AML-193 (cell line): ENCODE data around the gene CD300LD.
"Not testable (repeated sequence)": the region's sequence is repeated elsewhere in the genome, so short reads cannot be mapped to it uniquely, and the experiment has no call there.

Experiments used
- DNase-seq, 2 experiments: peaks; one replicate each; lab custom pipeline; 2025; lab: John Stamatoyannopoulos, UW

The CD300LD gene

GRCh38 chr17:74592087-74592990, at the start of gene CD300LD:
CD300LD (minus strand) TSS chr17:74592283; CDS start chr17:74592202, 81 bp downstream.
- DNase-seq: peak; percentile 33 to 45

GRCh38 chr17:74641224-74641957, 49.3 kb upstream of the CD300LD start:
- peak; percentile 22 to 38 for DNase-seq

- DNase-seq: peak; percentile 75 to 83
Measured at GRCh38 chr17:74639704-74640151, 47.6 kb upstream of the CD300LD start.

GRCh38 chr17:74637926-74638325, 45.8 kb upstream of the CD300LD start:
- no peak for DNase-seq

GRCh38 chr17:74637265-74637664, 45.2 kb upstream of the CD300LD start:
- DNase-seq: no peak

GRCh38 chr17:74636541-74637085, 44.5 kb upstream of the CD300LD start:
- DNase-seq: not testable (repeated sequence)

- no peak for DNase-seq
Measured at GRCh38 chr17:74635418-74635817, 43.3 kb upstream of the CD300LD start.

- no peak for DNase-seq
Measured at GRCh38 chr17:74633326-74633725, 41.2 kb upstream of the CD300LD start.

- DNase-seq: no peak
Measured at GRCh38 chr17:74632617-74633016, 40.5 kb upstream of the CD300LD start.

GRCh38 chr17:74631468-74632450, 39.7 kb upstream of the CD300LD start:
- DNase-seq: peak; percentile 97

- not testable (repeated sequence) for DNase-seq
Measured at GRCh38 chr17:74630251-74630650, 38.2 kb upstream of the CD300LD start.

GRCh38 chr17:74625661-74626060, 33.6 kb upstream of the CD300LD start:
- DNase-seq: no peak

GRCh38 chr17:74624131-74624530, 32.0 kb upstream of the CD300LD start:
- DNase-seq: no peak

GRCh38 chr17:74623693-74624093, 31.6 kb upstream of the CD300LD start, which contains the start of gene CD300E:
CD300E (minus strand) TSS chr17:74623738; CDS start chr17:74623621, 117 bp downstream.
- DNase-seq: no peak

GRCh38 chr17:74619077-74619673, 27.1 kb upstream of the CD300LD start:
- DNase-seq: no peak

GRCh38 chr17:74618451-74618850, 26.4 kb upstream of the CD300LD start:
- DNase-seq: no peak

GRCh38 chr17:74616696-74617095, 24.6 kb upstream of the CD300LD start:
- DNase-seq: no peak

- DNase-seq: no peak
Measured at GRCh38 chr17:74612046-74612445, 20.0 kb upstream of the CD300LD start.

GRCh38 chr17:74610108-74610507, 18.0 kb upstream of the CD300LD start:
- DNase-seq: peak in 1 of 2 experiments; percentile 24

GRCh38 chr17:74608511-74608910, 16.4 kb upstream of the CD300LD start:
- no peak for DNase-seq

GRCh38 chr17:74607221-74607620, 15.1 kb upstream of the CD300LD start:
- DNase-seq: peak in 1 of 2 experiments; percentile 18
